Calu3 (cell line): ENCODE results near the gene HAUS7. TPM values are rescaled to one million over a fixed set of nuclear protein-coding genes. Genes with fewer than 3 reads are reported as not detected.

Experiments used
- BruUV-seq: library from RNA; stranded (reverse); fragments of 400-500 nt; replicated peaks from 2 replicates; lab custom pipeline; 2021; lab: Mats Ljungman, UMichigan
- CTCF ChIA-PET: fragments of 300-600 bp; sonication (Branson Sonifier 250); formaldehyde crosslinking; loops from one replicate; lab custom pipeline; 2022; ENCODE audit warnings: antibody characterized with exemption; lab: Charles Lee
- DNase-seq: peaks from one replicate; pipeline ENCODE4 v3.0.0; 2022
- H3K27ac Mint-ChIP-seq: one replicate; pipeline ENCODE4 v1.8.0; 2022; ENCODE audit warnings: mixed read lengths; ENCODE audit not compliant: unreplicated experiment
- H3K27me3 Mint-ChIP-seq: one replicate; pipeline ENCODE4 v1.8.0; 2022; ENCODE audit warnings: mixed read lengths; ENCODE audit not compliant: unreplicated experiment
- H3K36me3 Mint-ChIP-seq: one replicate; pipeline ENCODE4 v1.8.0; 2022; ENCODE audit warnings: mild to moderate bottlenecking, moderate library complexity, mixed read lengths; ENCODE audit not compliant: insufficient read depth, unreplicated experiment
- H3K4me1 Mint-ChIP-seq: one replicate; pipeline ENCODE4 v1.8.0; 2022; ENCODE audit warnings: mild to moderate bottlenecking, low read depth, mixed read lengths; ENCODE audit not compliant: unreplicated experiment
- H3K4me3 Mint-ChIP-seq: one replicate; pipeline ENCODE4 v1.8.0; 2022; ENCODE audit warnings: mild to moderate bottlenecking, low read depth, moderate library complexity, mixed read lengths; ENCODE audit not compliant: unreplicated experiment
- H3K9me3 Mint-ChIP-seq: one replicate; pipeline ENCODE4 v1.8.0; 2022; ENCODE audit warnings: low read depth, mixed read lengths; ENCODE audit not compliant: unreplicated experiment
- CTCF ChIP-seq: fragments of 200-600 bp; IDR thresholded peaks from one replicate; pipeline ENCODE4 v1.8.0; 2022; ENCODE audit warnings: antibody characterized with exemption; ENCODE audit not compliant: unreplicated experiment
- intact Hi-C: fragments of 100-400 bp; cut with micrococcal nuclease; formaldehyde crosslinking; loops from one replicate; pipeline ENCODE4 v1.10.0; 2022; ENCODE audit not compliant: unreplicated experiment
- total RNA-seq: library from RNA; stranded (reverse); gene quantifications from 2 replicates; pipeline ENCODE4 v1.2.3, GENCODE V29; 2022

The HAUS7 gene
- total RNA-seq, 1 experiment from 2014 or later = 38.6 TPM

DNA sequence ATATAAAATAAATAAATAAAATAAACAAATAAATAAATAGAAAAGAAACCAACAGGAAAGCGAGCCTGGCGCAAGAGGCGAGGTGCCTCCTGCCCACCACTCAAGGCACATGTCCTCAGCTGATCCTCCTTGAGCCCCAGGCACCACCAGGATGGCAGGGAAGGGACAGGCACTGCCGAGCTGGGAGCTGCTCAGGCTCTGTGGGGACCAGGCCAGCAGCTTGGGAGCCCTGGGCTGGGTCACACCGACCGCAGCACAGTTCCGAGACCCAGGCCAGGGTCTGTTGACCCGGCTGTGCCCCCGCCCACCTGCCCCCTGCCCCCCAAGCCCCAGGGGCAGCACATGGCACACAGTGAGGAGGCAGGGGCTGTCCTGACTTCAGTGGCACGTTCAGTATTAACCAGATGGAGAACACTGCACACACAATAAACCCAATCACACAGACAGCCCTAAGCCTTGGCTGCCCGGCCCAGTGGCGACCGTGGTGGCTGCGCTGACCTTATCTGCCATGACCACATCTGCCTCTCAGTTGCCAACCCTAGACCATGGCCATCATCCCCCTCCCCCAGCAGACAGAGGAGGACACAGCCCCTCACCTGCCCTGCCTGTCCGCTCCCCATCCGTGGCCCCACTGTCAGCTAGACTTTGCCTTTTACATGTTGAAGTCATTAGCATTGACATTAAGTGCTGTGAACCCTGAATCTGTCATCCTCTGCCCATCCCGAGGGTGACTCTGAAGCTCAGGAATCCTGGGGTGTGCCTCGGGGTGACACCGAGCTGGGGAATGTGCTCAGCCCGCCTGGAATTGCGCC lies 21.6 kb downstream of the HAUS7 start:
- no peak for DNase-seq
- Mint-ChIP-seq H3K4me1 (no peaks in the 10 kb centered on the region), H3K4me3 (no peak overlapping the region), H3K27me3 (no peaks in the 10 kb centered on the region), H3K27ac (no peak overlapping the region), H3K36me3 (peaks cover 13% of the 10 kb centered on the region), H3K9me3 (no peaks in the 10 kb centered on the region)
- CTCF ChIA-PET = no interaction called here
- intact Hi-C loops = no loop called here
- BruUV-seq = no TSS peak
- no peak for TF ChIP-seq CTCF

GRCh38 chrX:153447581-153447960 lies 22.8 kb downstream of the HAUS7 start:
- Mint-ChIP-seq H3K27ac (no peak overlapping the region), H3K4me3 (no peak overlapping the region), H3K36me3 (peaks cover 17% of the 10 kb centered on the region), H3K9me3 (no peaks in the 10 kb centered on the region), H3K27me3 (no peaks in the 10 kb centered on the region), H3K4me1 (no peaks in the 10 kb centered on the region)
- DNase-seq = no peak
- TF ChIP-seq CTCF = no peak
- CTCF ChIA-PET = no interaction called here
- intact Hi-C loops = no loop called here
- BruUV-seq = no TSS peak

DNA sequence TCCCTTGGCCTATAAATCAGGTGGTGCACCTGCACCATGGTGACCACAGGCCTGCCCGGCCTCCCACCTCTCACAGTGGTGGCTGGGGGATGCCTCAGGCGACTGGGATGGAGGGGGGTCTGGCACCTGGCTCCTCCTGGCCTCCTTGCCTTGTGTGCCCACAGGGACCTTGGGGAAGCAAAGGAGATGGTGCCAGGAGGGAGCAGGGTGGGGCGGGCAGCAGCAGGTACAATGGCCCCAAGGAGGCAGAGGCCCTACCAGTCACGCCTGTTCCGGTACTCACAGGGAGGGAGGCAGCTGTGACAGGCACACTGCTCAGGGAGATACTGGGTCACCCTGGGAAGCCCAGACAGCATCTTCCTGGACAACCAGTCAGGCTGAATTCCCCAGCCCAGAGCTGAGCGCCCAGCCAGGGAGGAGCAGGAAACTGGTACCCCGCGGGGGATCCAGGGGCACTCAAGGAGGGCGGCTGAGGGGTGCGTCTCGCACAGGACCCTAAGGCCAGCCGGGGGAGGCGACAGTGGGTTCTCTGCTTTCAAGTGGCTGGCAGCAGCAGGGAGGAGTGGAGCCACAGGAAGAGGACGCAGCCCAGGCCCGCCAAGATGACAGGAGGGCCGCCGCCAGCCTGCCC lies 23.3 kb downstream of the HAUS7 start:
- intact Hi-C loops = no loop called here
- peaks cover 17% of the 10 kb centered on the region for H3K36me3 Mint-ChIP-seq
- no peak overlapping the region for H3K4me3 Mint-ChIP-seq
- DNase-seq = no peak
- no peaks in the 10 kb centered on the region for H3K9me3 Mint-ChIP-seq
- TF ChIP-seq CTCF = no peak
- H3K4me1 Mint-ChIP-seq = no peaks in the 10 kb centered on the region
- no peaks in the 10 kb centered on the region for H3K27me3 Mint-ChIP-seq
- CTCF ChIA-PET = no interaction called here
- BruUV-seq = no TSS peak
- H3K27ac Mint-ChIP-seq = no peak overlapping the region

- BruUV-seq = no TSS peak
- no peaks in the 10 kb centered on the region for H3K9me3 Mint-ChIP-seq
- CTCF ChIA-PET = no interaction called here
- DNase-seq = no peak
- no peaks in the 10 kb centered on the region for H3K27me3 Mint-ChIP-seq
- no peak overlapping the region for H3K27ac Mint-ChIP-seq
- TF ChIP-seq CTCF = no peak
- H3K4me3 Mint-ChIP-seq = no peak overlapping the region
- no peaks in the 10 kb centered on the region for H3K4me1 Mint-ChIP-seq
- peaks cover 17% of the 10 kb centered on the region for H3K36me3 Mint-ChIP-seq
- intact Hi-C loops = no loop called here
These were observed 23.8 kb downstream of the HAUS7 start for GRCh38 chrX:153446636-153446936.
